Glutamatergic neuron (in vitro differentiated cells): ENCODE results near the gene QKI. TPM values are rescaled to one million over a fixed set of nuclear protein-coding genes. Genes with fewer than 3 reads are reported as not detected.
A peak's percentile ranks its signal among the peaks of the same experiment; 100 is the strongest.

ENCODE experiments used
- DNase-seq: peaks from one replicate; pipeline ENCODE4 v3.0.0; 2022
- H3K27ac Mint-ChIP-seq: one replicate; pipeline ENCODE4 v1.8.0; 2020; ENCODE audit warnings: mild to moderate bottlenecking, mixed read lengths, inconsistent platforms; ENCODE audit not compliant: unreplicated experiment
- H3K27me3 Mint-ChIP-seq: one replicate; pipeline ENCODE4 v1.8.0; 2020; ENCODE audit warnings: mild to moderate bottlenecking, moderate library complexity, mixed read lengths, inconsistent platforms; ENCODE audit not compliant: unreplicated experiment
- H3K36me3 Mint-ChIP-seq: one replicate; pipeline ENCODE4 v1.8.0; 2020; ENCODE audit warnings: mild to moderate bottlenecking, mixed read lengths, inconsistent platforms; ENCODE audit not compliant: unreplicated experiment
- H3K4me1 Mint-ChIP-seq: one replicate; pipeline ENCODE4 v1.8.0; 2020; ENCODE audit warnings: mild to moderate bottlenecking, low read depth, mixed read lengths, inconsistent platforms; ENCODE audit not compliant: unreplicated experiment
- H3K4me3 Mint-ChIP-seq: one replicate; pipeline ENCODE4 v1.8.0; 2020; ENCODE audit warnings: mild to moderate bottlenecking, mixed read lengths, inconsistent platforms; ENCODE audit not compliant: unreplicated experiment
- H3K9me3 Mint-ChIP-seq: one replicate; pipeline ENCODE4 v1.8.0; 2020; ENCODE audit warnings: mild to moderate bottlenecking, moderate library complexity, mixed read lengths, inconsistent platforms; ENCODE audit not compliant: unreplicated experiment
- total RNA-seq: library from RNA; stranded (reverse); fragmentation: NEBNext Ultra II Directional; extraction: Animal tissue kit (Norgen Biotek cat#: 25700); gene quantifications from one replicate; pipeline ENCODE4 v1.2.1, GENCODE V29; 2021; ENCODE audit not compliant: unreplicated experiment
- TF ChIP-seq, protein P1 (sequence below): fragments of 200-600 bp; sonication (generic); IDR thresholded peaks from one replicate; pipeline ENCODE4 v1.5.0; 2021; ENCODE audit not compliant: partially characterized antibody, unreplicated experiment

QKI gene
- total RNA-seq, 1 donor from 2014 or later, result 50.5 TPM

DNA sequence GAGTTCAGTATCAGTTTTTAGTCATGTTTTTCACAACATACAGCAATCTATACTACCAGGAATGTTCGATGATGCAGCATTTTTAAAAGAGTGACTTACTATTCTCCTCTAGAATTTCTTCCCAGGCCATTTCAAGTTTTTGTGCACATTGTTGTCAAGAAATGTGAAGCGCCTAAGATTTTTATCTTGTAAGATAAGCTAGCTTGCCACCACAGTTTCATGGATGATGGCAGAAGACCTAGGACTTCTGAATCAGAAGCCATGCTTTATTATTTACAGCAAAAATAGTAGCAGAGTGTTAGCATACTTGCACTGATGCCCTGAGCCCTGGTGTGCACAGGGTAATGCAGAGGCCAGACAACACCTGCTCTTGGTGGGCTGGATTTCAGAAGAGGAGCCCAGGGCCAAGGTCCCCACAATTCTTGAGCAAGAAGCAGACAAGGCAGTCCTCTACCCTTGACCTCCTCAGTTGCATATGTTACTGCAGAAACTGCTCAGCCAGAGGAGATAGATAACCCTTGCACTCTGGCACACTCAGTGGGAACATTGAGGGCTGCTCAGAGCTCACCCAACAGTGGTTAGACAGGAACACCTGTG, 99.2 kb downstream of the QKI start:
- Mint-ChIP-seq H3K27ac (no peak overlapping the region), H3K4me3 (no peak overlapping the region), H3K4me1 (peaks cover 3% of the 10 kb centered on the region), H3K36me3 (no peaks in the 10 kb centered on the region), H3K9me3 (peaks cover 2% of the 10 kb centered on the region), H3K27me3 (no peaks in the 10 kb centered on the region)
- no peak for DNase-seq
- TF ChIP-seq, protein P1, sequence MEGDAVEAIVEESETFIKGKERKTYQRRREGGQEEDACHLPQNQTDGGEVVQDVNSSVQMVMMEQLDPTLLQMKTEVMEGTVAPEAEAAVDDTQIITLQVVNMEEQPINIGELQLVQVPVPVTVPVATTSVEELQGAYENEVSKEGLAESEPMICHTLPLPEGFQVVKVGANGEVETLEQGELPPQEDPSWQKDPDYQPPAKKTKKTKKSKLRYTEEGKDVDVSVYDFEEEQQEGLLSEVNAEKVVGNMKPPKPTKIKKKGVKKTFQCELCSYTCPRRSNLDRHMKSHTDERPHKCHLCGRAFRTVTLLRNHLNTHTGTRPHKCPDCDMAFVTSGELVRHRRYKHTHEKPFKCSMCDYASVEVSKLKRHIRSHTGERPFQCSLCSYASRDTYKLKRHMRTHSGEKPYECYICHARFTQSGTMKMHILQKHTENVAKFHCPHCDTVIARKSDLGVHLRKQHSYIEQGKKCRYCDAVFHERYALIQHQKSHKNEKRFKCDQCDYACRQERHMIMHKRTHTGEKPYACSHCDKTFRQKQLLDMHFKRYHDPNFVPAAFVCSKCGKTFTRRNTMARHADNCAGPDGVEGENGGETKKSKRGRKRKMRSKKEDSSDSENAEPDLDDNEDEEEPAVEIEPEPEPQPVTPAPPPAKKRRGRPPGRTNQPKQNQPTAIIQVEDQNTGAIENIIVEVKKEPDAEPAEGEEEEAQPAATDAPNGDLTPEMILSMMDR, result no peak

DNA sequence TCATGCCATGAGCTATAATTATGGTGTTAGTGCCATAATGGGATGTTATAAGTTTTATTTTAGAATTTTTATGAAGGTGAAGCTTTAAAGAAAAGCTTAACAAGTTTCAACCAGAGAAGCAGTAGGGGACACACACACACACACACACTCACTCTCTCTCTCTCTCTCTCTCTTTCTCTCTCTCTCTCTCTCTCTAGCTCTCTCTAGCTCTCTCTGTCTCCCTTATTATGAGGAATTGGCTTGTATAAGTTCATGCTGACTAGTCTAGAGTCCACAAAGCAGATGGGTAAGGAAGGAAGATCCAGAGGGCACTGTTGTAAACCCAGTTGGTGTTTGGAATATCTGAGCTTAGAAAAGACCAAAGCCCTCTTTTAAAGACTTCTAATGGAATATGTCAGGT, 102.4 kb downstream of the QKI start:
- Mint-ChIP-seq H3K36me3 (no peaks in the 10 kb centered on the region), H3K9me3 (peaks cover 2% of the 10 kb centered on the region), H3K27ac (peak overlapping the region; percentile 67), H3K4me1 (peaks cover 3% of the 10 kb centered on the region), H3K4me3 (no peak overlapping the region), H3K27me3 (no peaks in the 10 kb centered on the region)
- DNase-seq, result no peak
- TF ChIP-seq, protein P1, result no peak

DNA sequence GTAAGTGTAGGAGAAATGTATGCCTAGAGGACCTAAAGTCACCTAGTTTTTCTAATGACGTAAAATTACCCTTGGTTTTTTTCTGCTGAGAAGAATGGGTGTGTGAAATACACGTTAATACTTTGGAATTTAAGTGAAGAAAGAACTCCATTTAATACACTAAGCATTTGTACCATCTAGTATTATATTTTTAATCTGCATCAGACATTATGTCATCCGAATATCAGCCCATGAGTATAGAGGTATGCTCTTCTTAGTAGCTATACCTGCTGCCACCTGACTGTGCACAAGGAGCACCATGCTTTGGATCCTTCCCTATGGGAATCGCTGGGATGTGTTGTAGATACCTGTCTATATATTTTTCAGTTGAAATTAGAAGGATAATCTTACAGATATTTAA, 106.4 kb downstream of the QKI start:
- no peak for DNase-seq
- TF ChIP-seq, protein P1, result no peak
- no peak overlapping the region for H3K4me3 Mint-ChIP-seq
- no peaks in the 10 kb centered on the region for H3K36me3 Mint-ChIP-seq
- peaks cover 3% of the 10 kb centered on the region for H3K27me3 Mint-ChIP-seq
- H3K27ac Mint-ChIP-seq, result no peak overlapping the region
- H3K9me3 Mint-ChIP-seq, result peaks cover 2% of the 10 kb centered on the region
- H3K4me1 Mint-ChIP-seq, result peaks cover 9% of the 10 kb centered on the region

- Mint-ChIP-seq H3K9me3 (peaks cover 2% of the 10 kb centered on the region), H3K36me3 (no peaks in the 10 kb centered on the region), H3K27me3 (peaks cover 3% of the 10 kb centered on the region), H3K4me3 (no peak overlapping the region), H3K4me1 (peaks cover 12% of the 10 kb centered on the region), H3K27ac (no peak overlapping the region)
- TF ChIP-seq, protein P1, result no peak
- DNase-seq, result no peak
These were observed 107.5 kb downstream of the QKI start for GRCh38 chr6:163522033-163522432.

GRCh38 chr6:163525926-163526325, 111.4 kb downstream of the QKI start:
- Mint-ChIP-seq H3K27ac (no peak overlapping the region), H3K27me3 (peaks cover 3% of the 10 kb centered on the region), H3K4me3 (no peak overlapping the region), H3K9me3 (no peaks in the 10 kb centered on the region), H3K36me3 (no peaks in the 10 kb centered on the region), H3K4me1 (peaks cover 39% of the 10 kb centered on the region)
- TF ChIP-seq, protein P1, result no peak
- DNase-seq, result no peak
